ENCODE measurements around the gene LYPD6B. TPM values are rescaled to one million over a fixed set of nuclear protein-coding genes. Genes with fewer than 3 reads are reported as not detected.

The LYPD6B gene
- total RNA-seq, 4 donors from 2014 or later: 0.49 to 0.54 TPM; not detected in 2

GRCh38 chr2:149093579-149093978, 55.1 kb downstream of the LYPD6B start:
- no peak for TF ChIP-seq EP300 (IDR thresholded peaks at IDR 0.05)
- TF ChIP-seq CTCF (IDR thresholded peaks at IDR 0.05): no peak
- TF ChIP-seq POLR2AphosphoS5 (IDR thresholded peaks at IDR 0.05): no peak
- TF ChIP-seq POLR2A (IDR thresholded peaks at IDR 0.05): no peak

GRCh38 chr2:149094217-149095015, 55.9 kb downstream of the LYPD6B start:
- Histone ChIP-seq H3K27ac (no peak overlapping the region), H3K9me3 (no peaks in the 10 kb centered on the region), H3K27me3 (no peaks in the 10 kb centered on the region), H3K36me3 (no peaks in the 10 kb centered on the region), H3K4me3 (no peak overlapping the region), H3K4me1 (no peaks in the 10 kb centered on the region)
- TF ChIP-seq EP300 (IDR thresholded peaks at IDR 0.05): no peak
- TF ChIP-seq POLR2AphosphoS5 (IDR thresholded peaks at IDR 0.05): no peak
- no peak for TF ChIP-seq CTCF (IDR thresholded peaks at IDR 0.05)
- no peak for TF ChIP-seq POLR2A (IDR thresholded peaks at IDR 0.05)
- no peak for ATAC-seq
- WGBS, 2 donors (ENCODE audit: low coverage in 1 of 2): 67 to 68% methylated on average over 5 of the region's 5 CpGs

More at GRCh38 chr2:149093579-149093978, 55.1 kb downstream of the LYPD6B start:
- H3K27me3 ChIP-seq: no peaks in the 10 kb centered on the region
- H3K27ac ChIP-seq: no peak overlapping the region
- no peaks in the 10 kb centered on the region for H3K9me3 ChIP-seq
- WGBS, 2 donors (ENCODE audit: low coverage in 1 of 2): 91 to 93% methylated on average over 2 of the region's 2 CpGs
- ATAC-seq: no peak
- no peaks in the 10 kb centered on the region for H3K4me1 ChIP-seq
- H3K36me3 ChIP-seq: no peaks in the 10 kb centered on the region
- H3K4me3 ChIP-seq: no peak overlapping the region

- no peak overlapping the region for H3K27ac ChIP-seq
- no peak for TF ChIP-seq EP300 (IDR thresholded peaks at IDR 0.05)
- no peak for TF ChIP-seq POLR2A (IDR thresholded peaks at IDR 0.05)
- no peak for TF ChIP-seq POLR2AphosphoS5 (IDR thresholded peaks at IDR 0.05)
- TF ChIP-seq CTCF (IDR thresholded peaks at IDR 0.05): no peak
- no peaks in the 10 kb centered on the region for H3K9me3 ChIP-seq
- no peaks in the 10 kb centered on the region for H3K4me1 ChIP-seq
- no peak for ATAC-seq
- no peaks in the 10 kb centered on the region for H3K27me3 ChIP-seq
- no peak overlapping the region for H3K4me3 ChIP-seq
- H3K36me3 ChIP-seq: no peaks in the 10 kb centered on the region
- WGBS, 2 donors (ENCODE audit: low coverage in 1 of 2): 0 to 91% methylated on average over 2 of the region's 2 CpGs
Observed at GRCh38 chr2:149098701-149099100, 60.2 kb downstream of the LYPD6B start.

- Histone ChIP-seq H3K4me1 (no peaks in the 10 kb centered on the region), H3K9me3 (no peaks in the 10 kb centered on the region), H3K27ac (no peak overlapping the region), H3K27me3 (no peaks in the 10 kb centered on the region), H3K36me3 (no peaks in the 10 kb centered on the region), H3K4me3 (no peak overlapping the region)
- 0 to 100% methylated on average over 1 of the region's 3 CpGs for WGBS, 2 donors (ENCODE audit: low coverage in 1 of 2)
- no peak for ATAC-seq
- TF ChIP-seq POLR2A (IDR thresholded peaks at IDR 0.05): no peak
- TF ChIP-seq POLR2AphosphoS5 (IDR thresholded peaks at IDR 0.05): no peak
- TF ChIP-seq CTCF (IDR thresholded peaks at IDR 0.05): no peak
- TF ChIP-seq EP300 (IDR thresholded peaks at IDR 0.05): no peak
Observed at GRCh38 chr2:149099298-149099697, 60.8 kb downstream of the LYPD6B start.

All from gastroesophageal sphincter (tissue), 4 donors.